HPDE6-E6E7 (cell line): ENCODE measurements around the gene SPATA3.
"Not testable (repeated sequence)": the region's sequence is repeated elsewhere in the genome, so short reads cannot be mapped to it uniquely, and the experiment has no call there.

ENCODE experiments used
- DNase-seq: peaks from one replicate; pipeline ENCODE4 v3.0.0; 2011; ENCODE audit warnings: missing footprints; ENCODE audit errors: extremely low spot score

The SPATA3 gene

DNA sequence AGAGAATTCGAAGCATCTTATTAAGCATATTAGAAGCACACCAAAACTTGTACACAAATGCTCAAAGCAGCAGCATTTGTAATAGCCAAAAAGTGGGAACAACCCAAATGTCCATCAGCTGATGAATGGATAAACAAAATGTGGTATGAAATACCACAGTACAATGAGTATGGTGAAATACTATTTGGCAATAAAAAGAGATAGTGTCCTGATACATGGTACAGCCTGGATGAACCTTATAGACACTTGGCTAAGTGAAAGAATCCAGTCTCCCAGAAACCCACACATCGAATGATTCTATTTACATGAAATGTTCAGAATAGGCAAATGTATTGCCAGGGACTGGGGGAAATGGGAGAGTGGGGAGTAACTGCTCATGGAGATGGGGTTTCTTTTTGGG is 3.0 kb downstream of the SPATA3 start:
- DNase-seq = no peak

GRCh38 chr2:230999477-230999876 is 3.6 kb downstream of the SPATA3 start:
- no peak for DNase-seq

- no peak for DNase-seq
Observed at GRCh38 chr2:231000211-231000904, 4.4 kb downstream of the SPATA3 start.

DNA sequence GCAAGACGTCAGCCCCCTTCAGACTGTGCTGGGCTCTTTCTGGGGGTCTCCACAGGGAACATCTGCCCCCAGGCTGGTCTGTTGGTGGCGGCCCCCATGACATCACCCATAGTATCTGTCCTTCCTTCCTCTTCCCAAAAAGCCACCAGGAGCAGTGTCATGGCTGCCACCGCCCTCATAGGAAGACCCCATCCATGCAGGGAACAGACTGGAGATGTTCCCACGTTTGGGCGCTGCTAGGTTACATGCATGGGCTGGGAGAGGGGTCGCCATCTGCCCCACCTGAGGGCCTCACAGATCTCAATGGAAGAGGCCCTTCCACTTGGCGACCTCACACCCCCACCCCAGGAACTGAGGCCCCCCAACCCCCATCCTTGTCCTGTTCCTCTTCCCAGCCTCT is 5.1 kb downstream of the SPATA3 start:
- no peak for DNase-seq

DNA sequence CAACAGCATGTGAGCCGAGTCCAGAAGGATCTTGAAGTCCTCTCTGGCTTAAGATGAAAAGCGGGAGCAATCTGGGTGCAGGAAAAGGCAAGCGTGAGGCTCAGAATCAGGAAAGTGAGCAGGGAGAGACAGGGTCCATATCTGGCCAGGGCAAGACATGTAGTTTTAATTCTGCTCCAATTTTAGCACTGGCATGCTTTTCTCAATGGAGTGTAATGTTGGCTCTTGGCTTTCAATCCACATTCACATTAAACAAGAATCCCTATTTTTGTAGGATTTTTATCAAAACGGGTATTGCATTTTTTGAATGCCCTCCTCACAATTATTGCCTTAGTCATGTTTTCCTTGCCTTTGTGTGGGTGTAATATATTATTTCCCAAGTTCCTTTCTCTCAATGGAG is 6.0 kb downstream of the SPATA3 start:
- no peak for DNase-seq

GRCh38 chr2:231002641-231003040 is 6.7 kb downstream of the SPATA3 start:
- DNase-seq = no peak

- no peak for DNase-seq
Observed at GRCh38 chr2:231003186-231003585, 7.3 kb downstream of the SPATA3 start.

GRCh38 chr2:231004930-231005329 is 9.0 kb downstream of the SPATA3 start:
- not testable (repeated sequence) for DNase-seq

GRCh38 chr2:231007286-231008098 is 11.6 kb downstream of the SPATA3 start:
- DNase-seq = no peak

DNA sequence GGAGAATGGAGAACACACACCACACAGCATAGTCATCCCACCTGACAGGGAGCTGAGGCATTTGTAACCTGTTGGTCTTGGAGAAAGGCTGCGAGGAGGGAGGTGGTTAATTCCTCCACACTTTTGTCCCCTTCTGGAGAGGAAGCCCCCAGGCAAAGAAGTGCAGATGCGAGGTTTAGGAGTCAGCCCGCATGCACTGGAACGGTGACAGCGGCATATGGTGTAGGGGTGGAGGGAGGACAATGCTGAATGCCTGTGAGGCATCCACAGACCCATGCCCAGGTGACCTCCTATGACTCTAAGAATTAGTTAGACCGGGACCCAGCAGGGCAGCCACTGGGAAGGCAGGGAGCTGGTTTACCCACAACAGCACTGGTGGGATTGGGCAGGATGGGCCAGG is 12.2 kb downstream of the SPATA3 start:
- DNase-seq = no peak

- no peak for DNase-seq
Observed at GRCh38 chr2:231009236-231009919, 13.5 kb downstream of the SPATA3 start.

DNA sequence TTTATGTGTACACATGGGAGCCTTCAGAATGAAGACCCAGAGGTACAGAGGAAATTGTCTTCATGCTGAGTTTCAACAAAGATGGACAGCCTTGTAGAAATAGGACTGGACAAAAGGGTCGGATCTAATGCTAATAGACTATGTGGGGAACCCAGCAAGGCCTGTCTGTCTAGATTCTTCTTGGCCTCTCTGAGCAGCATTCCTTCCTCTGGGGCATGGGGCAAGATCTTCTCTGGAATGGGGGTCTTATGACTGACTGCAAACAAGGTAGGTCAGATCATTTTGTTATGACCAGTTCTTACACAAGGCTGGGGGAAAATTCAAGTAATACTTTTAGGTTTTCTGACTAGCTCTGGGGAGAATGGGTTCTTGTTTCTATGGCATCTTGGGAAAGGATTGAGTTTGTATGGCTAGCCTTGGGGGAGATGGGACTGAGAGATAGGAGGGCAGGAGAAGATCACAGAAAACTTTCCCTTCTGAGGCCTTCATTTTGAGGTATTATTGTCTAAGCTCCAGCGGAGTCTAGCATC is 14.3 kb downstream of the SPATA3 start:
- no peak for DNase-seq

DNA sequence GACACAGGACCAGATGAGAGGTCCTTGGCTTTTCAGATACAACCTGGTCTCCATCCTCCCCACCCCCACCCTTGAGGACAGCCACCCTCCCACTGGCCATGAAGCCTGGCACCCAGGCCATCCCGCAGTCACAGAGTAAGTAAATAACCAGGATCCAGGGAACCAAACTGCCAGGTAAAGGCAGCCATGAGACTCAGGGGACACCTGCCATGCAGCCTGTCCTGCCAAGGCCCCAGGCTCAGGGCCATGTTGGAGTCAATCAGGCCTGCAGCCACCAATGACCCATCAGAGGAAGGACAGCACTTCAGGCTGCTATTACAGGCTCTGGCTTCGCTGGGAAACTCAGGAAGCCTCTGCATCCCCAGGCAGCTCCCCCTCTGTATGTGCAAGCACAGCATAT is 15.6 kb downstream of the SPATA3 start:
- DNase-seq = no peak

- no peak for DNase-seq
Observed at GRCh38 chr2:231012463-231012862, 16.5 kb downstream of the SPATA3 start.

DNA sequence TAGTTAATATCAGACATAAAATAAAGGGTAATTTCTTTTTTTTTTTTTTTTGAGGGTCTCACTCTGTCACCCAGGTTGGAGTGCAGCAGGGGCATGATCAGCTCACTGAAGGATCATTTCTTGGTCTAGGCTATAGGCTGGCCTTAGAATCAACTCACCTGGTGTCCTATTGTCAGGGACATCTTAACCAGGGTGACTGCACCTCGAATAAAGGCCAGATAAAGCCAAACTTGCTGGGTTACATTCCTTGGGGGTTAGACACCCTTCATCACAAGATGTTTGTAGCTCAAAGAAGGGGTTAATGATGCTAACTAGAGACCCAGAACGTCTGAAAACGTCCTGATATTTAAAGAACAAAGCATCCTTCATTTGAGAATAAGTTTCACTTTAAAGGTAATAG is 17.9 kb downstream of the SPATA3 start:
- no peak for DNase-seq

DNA sequence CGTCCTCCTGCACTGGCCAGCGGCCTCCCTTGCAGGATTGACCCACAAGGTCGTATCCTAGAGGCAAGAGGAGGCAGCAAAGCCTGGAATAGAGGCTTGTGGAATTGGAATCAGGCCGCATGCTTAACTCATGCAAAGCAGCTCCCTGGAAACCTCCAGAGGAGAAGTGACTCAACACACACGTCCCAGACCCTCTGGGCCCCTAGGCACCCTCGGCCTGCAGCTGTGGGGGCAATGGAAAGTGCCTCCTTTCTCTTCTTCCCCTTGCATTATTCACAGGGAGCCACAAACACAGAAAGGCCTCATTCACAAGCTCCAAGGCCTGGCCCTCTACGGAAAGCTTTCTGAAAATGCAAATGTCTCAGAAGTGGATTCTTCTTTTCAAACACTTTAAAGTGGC is 19.6 kb downstream of the SPATA3 start:
- DNase-seq = no peak

DNA sequence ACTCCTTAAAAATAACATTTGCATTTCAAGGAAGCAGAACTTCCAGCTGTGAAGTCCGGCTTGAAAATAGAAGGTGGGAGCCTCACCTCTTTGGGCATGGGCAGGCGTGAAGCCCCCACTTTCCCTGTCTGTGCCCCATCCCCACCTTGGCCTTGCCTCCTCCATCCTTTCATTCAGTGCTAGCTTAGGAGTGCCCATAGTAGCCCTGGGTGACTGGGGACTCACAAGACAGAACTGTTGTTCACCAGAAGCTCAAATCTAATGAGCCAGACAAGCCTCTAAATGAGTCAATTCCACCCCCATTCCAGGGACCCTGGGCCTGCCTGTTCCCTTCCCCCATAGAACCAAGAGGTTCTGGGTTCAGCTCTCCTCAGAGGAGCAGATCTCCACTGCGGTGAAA is 20.0 kb downstream of the SPATA3 start:
- no peak for DNase-seq

- no peak for DNase-seq
Observed at GRCh38 chr2:231016566-231017230, 20.8 kb downstream of the SPATA3 start.

DNA sequence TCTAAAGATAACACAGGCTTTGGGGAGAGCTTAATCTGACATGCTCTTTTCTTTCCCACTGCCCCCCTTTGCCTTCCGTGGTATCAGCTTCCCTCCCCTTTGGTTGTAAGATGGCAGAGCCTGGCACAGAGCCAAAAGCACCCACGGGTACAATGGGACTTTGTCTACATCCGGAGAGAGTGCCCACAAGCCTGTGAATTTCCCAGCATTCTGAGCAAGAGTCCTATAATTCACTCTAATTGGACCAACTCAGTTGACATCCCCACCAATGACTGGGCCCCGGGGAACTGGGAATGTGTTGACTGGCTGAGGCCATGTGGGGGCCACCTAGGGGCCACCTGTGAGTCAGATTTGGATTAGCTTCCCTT is 21.3 kb downstream of the SPATA3 start:
- DNase-seq = no peak

- no peak for DNase-seq
Observed at GRCh38 chr2:231018184-231018583, 22.3 kb downstream of the SPATA3 start.

GRCh38 chr2:231025059-231025458 is 29.1 kb downstream of the SPATA3 start:
- DNase-seq = not testable (repeated sequence)

DNA sequence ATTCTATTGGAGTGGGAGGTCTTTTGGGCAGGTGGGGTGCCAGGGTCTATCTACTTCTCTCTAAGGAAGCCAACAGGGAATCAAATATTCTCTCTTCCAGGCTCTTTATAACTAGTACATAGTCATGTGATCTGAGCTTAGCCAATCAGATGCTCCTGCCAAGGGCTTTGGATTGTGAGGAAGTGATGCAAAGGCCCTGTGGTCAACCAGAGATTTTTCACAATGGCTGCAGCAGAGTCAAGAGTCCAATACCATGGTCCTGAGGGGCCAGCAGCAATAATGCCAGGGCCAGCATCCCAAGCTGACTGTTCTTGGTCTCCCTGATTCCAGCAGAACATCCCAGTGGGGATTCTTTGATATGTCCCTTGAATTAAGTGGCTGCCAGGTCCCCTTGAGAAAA is 33.0 kb downstream of the SPATA3 start:
- DNase-seq = no peak
